Keratinocyte (primary cell): ENCODE data around the gene MDFI. TPM values are rescaled to one million over a fixed set of nuclear protein-coding genes. Genes with fewer than 3 reads are reported as not detected.

ENCODE experiments used
- DNase-seq: peaks from one replicate; pipeline ENCODE4 v3.0.0-alpha.2; 2011; ENCODE audit warnings: low read depth, missing footprints, low spot score
- FAIRE-seq: peaks from 2 replicates; lab custom pipeline; 2011; peaks lifted over from hg19 to GRCh38; lab: Jason Lieb, UNC
- H2AFZ ChIP-seq: 2 replicates; pipeline ENCODE4 v1.6.0; 2012; ENCODE audit warnings: low read length, control low read depth, inconsistent platforms; ENCODE audit not compliant: control insufficient read depth
- H3K27ac ChIP-seq: 2 replicates; pipeline ENCODE4 v1.5.1; 2011; ENCODE audit warnings: low read length; ENCODE audit not compliant: control insufficient read depth, insufficient read depth
- H3K27me3 ChIP-seq: 3 replicates; pipeline ENCODE4 v1.6.0; 2011; ENCODE audit warnings: low read length; ENCODE audit not compliant: control insufficient read depth, insufficient read depth; ENCODE audit errors: extremely low read depth
- H3K36me3 ChIP-seq, 2 experiments: 2 replicates in 1 of 2; 3 replicates in 1 of 2; pipeline ENCODE4 v1.5.1; 2011; ENCODE audit warnings: low read length in 2 of 2, mild to moderate bottlenecking in 1 of 2; ENCODE audit not compliant: control insufficient read depth in 2 of 2, insufficient read depth in 2 of 2; ENCODE audit errors: extremely low read depth in 1 of 2
- H3K4me1 ChIP-seq: 3 replicates; pipeline ENCODE4 v1.5.1; 2011; ENCODE audit warnings: low read length; ENCODE audit not compliant: control insufficient read depth, insufficient read depth; ENCODE audit errors: extremely low read depth
- H3K4me2 ChIP-seq: 3 replicates; pipeline ENCODE4 v1.6.0; 2011; ENCODE audit warnings: low read depth, low read length; ENCODE audit not compliant: control insufficient read depth, insufficient read depth; ENCODE audit errors: extremely low read depth
- H3K4me3 ChIP-seq, 3 experiments: fragments of 200-600 bp in 1 of 3; sonication (generic) in 1 of 3; 2 replicates in 2 of 3; 3 replicates in 1 of 3; pipeline ENCODE4 v1.5.1; 2011 to 2016; ENCODE audit warnings: low read length in 3 of 3, mild to moderate bottlenecking in 3 of 3, control low read depth in 2 of 3, inconsistent platforms in 1 of 3, low read depth in 1 of 3, mixed read lengths in 1 of 3, mixed run types in 1 of 3, moderate library complexity in 1 of 3; ENCODE audit not compliant: control insufficient read depth in 2 of 3, insufficient read depth in 2 of 3; ENCODE audit errors: extremely low read depth in 1 of 3
- H3K79me2 ChIP-seq: 2 replicates; pipeline ENCODE4 v1.6.0; 2012; ENCODE audit warnings: low read length; ENCODE audit not compliant: control insufficient read depth, insufficient read depth
- H3K9ac ChIP-seq: 3 replicates; pipeline ENCODE4 v1.6.0; 2011; ENCODE audit warnings: low read length; ENCODE audit not compliant: control insufficient read depth, insufficient read depth; ENCODE audit errors: extremely low read depth
- H3K9me1 ChIP-seq: 3 replicates; pipeline ENCODE4 v1.6.0; 2011; ENCODE audit warnings: low read length; ENCODE audit not compliant: control insufficient read depth, insufficient read depth; ENCODE audit errors: extremely low read depth
- H3K9me3 ChIP-seq: 2 replicates; pipeline ENCODE4 v1.5.1; 2012; ENCODE audit warnings: low read depth, low read length; ENCODE audit not compliant: control insufficient read depth
- H4K20me1 ChIP-seq: 3 replicates; pipeline ENCODE4 v1.6.0; 2011; ENCODE audit warnings: low read length; ENCODE audit not compliant: control insufficient read depth, insufficient read depth; ENCODE audit errors: extremely low read depth
- CTCF ChIP-seq, 3 experiments: IDR thresholded peaks in 1 of 3; conservative IDR thresholded peaks in 1 of 3; optimal IDR thresholded peaks in 1 of 3; 2 replicates in 2 of 3; 3 replicates in 1 of 3; pipeline versions ENCODE3 to v1.5.1; 2011; ENCODE audit warnings: low read length in 3 of 3, mild to moderate bottlenecking in 3 of 3, moderate library complexity in 2 of 3, control low read depth in 1 of 3, inconsistent platforms in 1 of 3; ENCODE audit not compliant: insufficient read depth in 2 of 3; ENCODE audit errors: extremely low read depth in 1 of 3
- EZH2 ChIP-seq: IDR thresholded peaks from one replicate; pipeline ENCODE4 v1.6.1; 2012; ENCODE audit warnings: inconsistent platforms, mild to moderate bottlenecking, low read length, moderate library complexity
- dilution Hi-C: fragments of 300-500 bp; cut with MboI; formaldehyde crosslinking; loops from one replicate; pipeline ENCODE4 v1.7.0; 2020; ENCODE audit warnings: low sequenced_read_pairs; ENCODE audit not compliant: extremely low pct_ligation_motif_present
- polyA plus RNA-seq, 5 experiments: library from polyadenylated mRNA; depleted of rRNA in 3 of 5; stranded (reverse) in 3 of 5; stranded (forward) in 1 of 5; unstranded in 1 of 5; fragments of >200 nt; gene quantifications; 1 replicate in 1 of 5; 2 replicates in 3 of 5; 3 replicates in 1 of 5; pipeline versions ENCODE4 v1.2.1 to v1.2.3, GENCODE V29; 2011 to 2012; ENCODE audit warnings: missing spikeins in 2 of 5, low read depth in 1 of 5, low replicate concordance in 1 of 5

The MDFI gene
- polyA plus RNA-seq, 1 donor (not counting 4 experiments of a cell fraction or from before 2014, with no cell fraction given): 60.1 TPM

GRCh38 chr6:41629128-41629527 is 9.1 kb upstream of the MDFI start:
- Histone ChIP-seq H3K27ac (no peak overlapping the region), H4K20me1 (no peaks in the 10 kb centered on the region), H3K4me2 (no peak overlapping the region), H3K9me3 (no peaks in the 10 kb centered on the region), H2AFZ (no peak overlapping the region), H3K4me1 (peaks cover 31% of the 10 kb centered on the region), H3K79me2 (no peaks in the 10 kb centered on the region), H3K4me3 (no peak overlapping the region), H3K9ac (no peak overlapping the region), H3K9me1 (no peaks in the 10 kb centered on the region), H3K36me3 (no peaks in the 10 kb centered on the region), H3K27me3 (no peaks in the 10 kb centered on the region)
- dilution Hi-C loops: no loop called here
- DNase-seq: no peak
- TF ChIP-seq EZH2 (no peak), CTCF (optimal IDR thresholded peaks at IDR 0.05 in 1 of 3, IDR thresholded peaks at IDR 0.05 in 1 of 3, conservative IDR thresholded peaks at IDR 0.05 in 1 of 3; ENCODE audit: extremely low read depth in 1 of 3, insufficient read depth in 2 of 3, low read length in 3 of 3) (no peak)
- no peak for FAIRE-seq

- Histone ChIP-seq H3K27ac (no peak overlapping the region), H3K4me2 (no peak overlapping the region), H3K9me3 (no peaks in the 10 kb centered on the region), H3K36me3 (no peaks in the 10 kb centered on the region), H3K4me3 (no peak overlapping the region), H4K20me1 (no peaks in the 10 kb centered on the region), H3K9me1 (no peaks in the 10 kb centered on the region), H3K4me1 (peaks cover 37% of the 10 kb centered on the region), H3K9ac (no peak overlapping the region), H2AFZ (no peak overlapping the region), H3K27me3 (no peaks in the 10 kb centered on the region), H3K79me2 (no peaks in the 10 kb centered on the region)
- no peak for DNase-seq
- FAIRE-seq: no peak
- dilution Hi-C loops: no loop called here
- no peak for TF ChIP-seq EZH2
- no peak for TF ChIP-seq CTCF (optimal IDR thresholded peaks at IDR 0.05 in 1 of 3, IDR thresholded peaks at IDR 0.05 in 1 of 3, conservative IDR thresholded peaks at IDR 0.05 in 1 of 3; ENCODE audit: extremely low read depth in 1 of 3, insufficient read depth in 2 of 3, low read length in 3 of 3)
Measured at GRCh38 chr6:41630069-41630468, 8.2 kb upstream of the MDFI start.
